ENCODE data around the gene ATP11A.
"Not testable (repeated sequence)": the region's sequence is repeated elsewhere in the genome, so short reads cannot be mapped to it uniquely, and the experiment has no call there.

The ATP11A gene

GRCh38 chr13:112840472-112841302, 150.8 kb downstream of the ATP11A start:
- DNase-seq (ENCODE audit: low spot score), result no peak

- DNase-seq (ENCODE audit: low spot score), result not testable (repeated sequence)
Measured at GRCh38 chr13:112841303-112842015, 151.6 kb downstream of the ATP11A start.

- DNase-seq (ENCODE audit: low spot score), result no peak
Measured at GRCh38 chr13:112842343-112842856, 152.6 kb downstream of the ATP11A start.

DNA sequence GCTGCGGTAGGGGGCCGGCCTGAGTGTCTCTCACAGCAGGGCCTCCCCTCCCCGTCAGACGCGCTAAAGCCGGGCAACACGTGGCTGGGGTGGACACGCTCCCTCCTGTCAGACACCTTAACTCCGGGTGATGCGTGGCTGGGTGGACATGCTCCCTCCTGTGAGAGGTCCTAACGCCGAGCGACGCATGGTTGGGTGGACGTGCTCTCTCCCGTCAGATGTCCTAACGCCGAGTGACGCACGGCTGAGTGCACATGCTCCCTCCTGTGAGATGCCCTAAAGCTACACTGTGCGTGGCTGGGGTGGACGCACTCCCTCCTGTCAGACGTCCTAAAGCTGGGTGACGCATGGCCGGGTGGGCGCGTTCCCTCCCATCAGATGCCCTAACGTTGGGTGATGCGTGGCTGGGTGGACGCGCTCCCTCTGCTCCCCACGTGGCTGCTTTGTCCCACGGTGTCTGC, 153.1 kb downstream of the ATP11A start:
- DNase-seq (ENCODE audit: low spot score), result no peak

DNA sequence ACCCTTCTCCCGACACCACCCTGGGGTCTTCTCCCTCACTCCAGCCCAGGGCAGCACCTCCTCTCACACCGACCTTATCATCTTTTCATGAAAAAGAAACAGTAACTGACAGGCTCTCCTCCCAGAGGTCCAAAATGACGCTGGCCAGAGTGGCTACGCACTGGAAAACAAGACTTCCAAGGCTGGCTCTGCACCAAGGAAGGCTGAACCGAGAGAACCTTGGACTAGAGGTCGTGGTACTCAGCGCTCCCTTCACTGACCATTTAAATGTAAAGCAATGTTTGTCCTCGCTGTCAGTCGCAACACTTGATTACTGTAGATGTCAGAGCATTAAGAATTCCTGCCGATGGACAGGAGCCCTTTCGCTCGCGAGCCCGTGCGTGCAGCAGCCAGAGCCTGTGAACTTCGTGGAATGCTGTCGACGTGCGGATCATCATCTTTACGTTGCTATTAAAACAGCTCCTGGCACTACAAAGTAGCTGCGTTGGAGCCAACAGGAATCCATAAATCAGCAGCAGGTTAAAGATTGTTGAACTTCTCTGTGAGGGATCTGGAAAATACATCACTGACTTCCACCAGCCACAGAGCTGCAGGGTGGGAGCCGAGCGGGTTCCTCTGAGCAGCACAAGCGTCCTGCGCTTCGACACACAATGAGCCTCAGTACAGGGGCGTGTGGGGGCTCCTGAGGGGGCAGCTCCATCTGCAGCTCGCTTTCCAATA, 153.7 kb downstream of the ATP11A start:
- no peak for DNase-seq (ENCODE audit: low spot score)

DNA sequence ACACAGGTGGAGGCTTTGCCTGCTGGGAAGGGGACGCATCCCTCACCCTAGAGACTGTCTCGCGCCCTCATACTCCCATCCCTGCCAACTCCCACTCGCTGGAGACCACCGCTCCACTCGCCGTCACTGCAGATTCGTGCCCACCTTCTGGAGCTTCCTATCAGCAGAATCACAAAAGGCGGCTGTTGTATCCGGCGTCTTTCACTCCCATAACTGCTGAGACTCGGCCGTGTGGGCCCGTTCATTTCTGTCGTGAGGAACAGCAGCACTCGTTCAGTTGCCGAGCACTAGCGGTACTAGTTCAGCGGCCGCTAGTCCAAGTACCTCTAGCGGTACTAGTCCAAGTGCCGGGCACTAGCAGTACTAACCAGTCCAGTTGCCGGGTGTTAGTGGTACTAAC, 154.6 kb downstream of the ATP11A start:
- no peak for DNase-seq (ENCODE audit: low spot score)

GRCh38 chr13:112844879-112845278, 155.0 kb downstream of the ATP11A start:
- no peak for DNase-seq (ENCODE audit: low spot score)

- no peak for DNase-seq (ENCODE audit: low spot score)
Measured at GRCh38 chr13:112845511-112846144, 155.8 kb downstream of the ATP11A start.

DNA sequence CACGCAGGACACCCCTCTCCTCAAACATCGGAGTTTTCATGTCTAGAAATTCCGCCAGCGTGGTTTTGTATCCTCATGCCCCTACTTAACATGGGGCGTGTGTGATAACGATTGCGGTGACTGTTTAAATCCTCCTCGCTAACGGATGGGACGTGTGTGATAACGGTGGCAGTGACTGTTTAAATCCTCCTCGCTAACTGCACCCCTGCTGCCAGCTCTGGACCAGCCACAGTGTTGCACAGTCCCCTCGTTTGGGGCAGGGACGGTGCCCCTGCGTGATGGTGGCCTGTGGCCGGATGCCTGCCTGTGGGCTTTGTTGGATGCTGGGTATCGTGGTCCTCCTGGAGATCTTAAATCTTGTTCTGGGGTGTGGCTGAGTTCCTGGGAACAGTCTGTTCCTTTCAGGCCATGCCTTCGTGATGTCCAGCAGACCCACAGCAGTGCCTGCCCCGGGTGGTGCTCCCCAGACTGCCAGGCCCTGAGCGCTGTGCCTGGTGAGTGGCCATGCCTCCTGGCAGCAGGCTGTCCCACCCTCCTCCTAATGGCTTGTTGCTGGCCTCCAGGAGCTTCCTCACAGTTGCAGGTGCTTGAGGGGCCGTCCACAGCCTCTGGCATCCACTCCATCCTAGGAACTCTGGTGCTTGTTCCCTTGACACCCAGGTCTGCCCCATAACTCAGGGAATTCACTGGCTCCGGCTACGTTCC, 156.7 kb downstream of the ATP11A start:
- DNase-seq (ENCODE audit: low spot score), result no peak

DNA sequence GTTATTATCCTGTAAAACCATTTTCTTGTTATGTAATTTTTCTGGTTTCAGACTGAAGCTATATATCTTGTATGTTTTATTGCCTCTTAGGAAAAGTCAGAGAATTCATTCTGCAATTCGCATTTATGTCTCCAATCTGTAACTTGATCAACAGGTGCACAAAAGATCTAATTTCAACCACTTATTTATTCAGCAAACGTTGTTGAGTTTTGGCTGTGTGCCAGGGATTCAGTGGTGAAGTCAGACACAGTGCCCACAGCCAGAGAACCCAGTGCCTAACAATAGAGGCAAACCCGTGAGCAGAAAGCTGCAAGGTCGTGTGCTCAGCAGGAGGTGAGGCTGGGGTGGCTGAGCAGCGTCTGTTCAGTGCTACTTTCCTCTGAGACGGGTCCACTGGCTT, 159.7 kb downstream of the ATP11A start:
- peak; percentile 42 for DNase-seq (ENCODE audit: low spot score)

- DNase-seq (ENCODE audit: low spot score), result no peak
Measured at GRCh38 chr13:112850273-112850672, 160.4 kb downstream of the ATP11A start.

DNA sequence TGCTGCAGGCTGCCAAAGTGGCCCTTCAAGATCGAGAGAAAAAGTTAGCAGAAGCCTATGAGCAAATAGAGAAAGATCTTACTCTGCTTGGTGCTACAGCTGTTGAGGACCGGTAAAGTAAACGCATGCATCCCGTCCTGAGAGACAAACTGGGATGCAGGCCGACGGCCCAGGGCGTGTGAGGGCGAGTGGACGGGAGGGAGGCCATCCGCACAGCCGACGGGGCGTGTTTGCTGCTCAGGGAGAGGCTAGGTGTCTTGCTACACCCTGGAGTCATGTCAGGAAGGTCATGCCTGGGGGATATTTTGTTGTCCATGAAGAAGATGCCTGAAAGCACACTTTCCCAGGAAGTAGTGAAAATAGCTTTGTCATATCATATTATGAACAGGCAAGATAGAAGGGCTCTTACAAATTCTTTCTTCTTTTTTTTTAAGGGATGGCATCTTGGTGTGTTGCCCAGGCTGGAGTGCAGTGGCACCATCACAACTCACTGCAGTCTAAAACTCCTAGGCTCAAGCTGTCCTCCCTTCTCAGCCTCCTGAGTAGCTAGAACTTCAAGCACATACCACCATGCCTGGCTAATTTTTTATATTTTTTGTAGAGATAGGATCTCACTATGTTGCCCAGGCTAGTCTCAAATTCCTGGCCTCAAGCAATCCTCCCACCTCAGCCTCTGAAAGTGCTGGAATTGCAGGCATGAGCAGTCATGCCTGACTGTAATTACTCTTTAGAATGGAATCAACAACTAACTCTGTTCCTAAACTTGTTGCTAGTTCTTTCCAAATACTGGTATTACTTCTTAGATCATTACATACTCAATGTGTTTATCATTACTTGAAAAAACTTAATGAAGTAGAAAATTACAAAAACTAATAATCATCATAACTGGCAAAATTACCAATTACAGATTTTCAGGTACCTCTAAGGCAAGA, 161.5 kb downstream of the ATP11A start:
- DNase-seq (ENCODE audit: low spot score), result no peak

- DNase-seq (ENCODE audit: low spot score), result no peak
Measured at GRCh38 chr13:112852392-112852791, 162.6 kb downstream of the ATP11A start.

GRCh38 chr13:112852808-112853207, 163.0 kb downstream of the ATP11A start:
- DNase-seq (ENCODE audit: low spot score), result no peak

DNA sequence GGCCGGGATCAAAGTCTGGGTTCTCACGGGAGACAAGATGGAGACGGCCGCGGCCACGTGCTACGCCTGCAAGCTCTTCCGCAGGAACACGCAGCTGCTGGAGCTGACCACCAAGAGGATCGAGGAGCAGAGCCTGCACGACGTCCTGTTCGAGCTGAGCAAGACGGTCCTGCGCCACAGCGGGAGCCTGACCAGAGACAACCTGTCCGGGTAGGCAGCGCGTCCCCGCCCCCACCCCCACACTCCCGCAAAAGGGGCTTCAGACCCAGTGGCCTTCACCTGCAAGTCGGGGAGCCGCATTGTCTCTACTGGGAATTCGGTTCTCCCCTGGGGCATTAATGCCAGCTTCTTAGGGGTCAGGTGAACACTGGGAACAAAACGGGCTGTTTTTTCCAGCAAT, 164.5 kb downstream of the ATP11A start:
- no peak for DNase-seq (ENCODE audit: low spot score)

DNA sequence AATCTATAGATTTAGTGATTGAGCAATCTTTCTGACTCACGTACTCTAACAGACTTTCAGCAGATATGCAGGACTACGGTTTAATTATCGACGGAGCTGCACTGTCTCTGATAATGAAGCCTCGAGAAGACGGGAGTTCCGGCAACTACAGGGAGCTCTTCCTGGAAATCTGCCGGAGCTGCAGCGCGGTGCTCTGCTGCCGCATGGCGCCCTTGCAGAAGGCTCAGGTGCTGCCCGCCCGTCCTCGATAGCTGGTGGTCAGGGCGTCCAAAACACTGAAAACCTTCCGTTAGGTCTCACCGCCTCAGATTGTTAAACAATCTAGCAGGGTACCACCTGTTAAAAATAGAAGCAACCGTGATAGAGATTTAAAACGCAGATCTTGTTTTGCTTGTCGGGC, 166.0 kb downstream of the ATP11A start:
- DNase-seq (ENCODE audit: low spot score), result no peak

GRCh38 chr13:112857914-112858490, 168.2 kb downstream of the ATP11A start:
- DNase-seq (ENCODE audit: low spot score), result no peak

DNA sequence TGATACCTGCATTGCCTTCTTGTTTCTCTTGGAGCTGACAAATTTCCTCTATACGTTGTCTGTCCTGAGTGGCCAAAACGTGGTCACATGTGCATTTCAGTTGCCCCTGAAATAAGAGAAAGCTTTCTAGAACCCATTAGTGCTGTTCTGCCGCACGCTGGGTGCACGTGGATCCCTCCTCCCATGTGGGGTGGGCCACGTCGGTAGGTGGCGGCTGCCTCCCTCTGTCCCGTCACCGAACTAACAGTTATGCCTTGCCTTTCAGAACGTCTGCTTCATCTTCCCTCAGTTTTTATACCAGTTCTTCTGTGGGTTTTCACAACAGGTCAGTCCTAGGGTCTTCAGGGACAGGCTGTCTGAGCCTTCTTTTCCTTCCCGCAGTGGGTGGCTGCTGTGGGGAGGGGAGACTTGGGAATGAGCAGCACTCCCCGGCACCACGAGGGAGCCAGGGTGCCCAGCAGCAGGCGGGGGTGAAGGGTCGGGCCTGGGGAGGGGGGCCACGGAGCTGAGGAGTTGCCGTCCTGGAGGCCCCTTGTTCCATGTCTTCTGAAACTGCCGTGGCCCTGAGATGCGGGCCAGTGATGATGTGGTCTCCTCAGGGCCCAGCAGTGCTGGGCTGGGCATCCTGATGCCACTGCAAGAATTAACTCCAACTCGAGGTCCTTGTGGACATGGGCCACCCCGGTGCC, 169.4 kb downstream of the ATP11A start:
- no peak for DNase-seq (ENCODE audit: low spot score)

DNA sequence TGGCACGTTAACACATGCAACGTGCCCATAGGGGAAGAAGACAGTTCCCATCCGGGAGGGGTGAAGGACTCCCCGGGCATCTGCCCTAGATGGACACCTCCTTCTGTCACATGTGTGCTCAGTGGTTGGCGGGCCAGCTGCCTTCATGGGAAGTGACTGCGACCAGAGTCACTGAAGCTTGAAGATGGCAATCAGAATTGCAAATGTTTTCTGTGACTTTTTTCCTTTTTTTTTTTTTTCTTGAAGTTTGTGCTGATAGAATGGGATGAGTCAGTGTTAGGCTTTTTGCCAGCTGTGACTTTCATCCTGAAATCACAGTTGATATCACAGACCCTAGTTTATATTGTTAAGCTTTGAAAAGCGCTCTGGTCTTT, 170.0 kb downstream of the ATP11A start:
- DNase-seq (ENCODE audit: low spot score), result peak; percentile 42

Data from Ammon's horn (tissue), 1 donor.